GM19438 (cell line): ENCODE results near the gene SMOC1.

Experiments
- ATAC-seq: cut with Tn5 transposase; IDR thresholded peaks from one replicate; pipeline ENCODE4 v1.9.1; 2021; ENCODE audit warnings: low read depth; ENCODE audit not compliant: unreplicated experiment

The SMOC1 gene, protein sequence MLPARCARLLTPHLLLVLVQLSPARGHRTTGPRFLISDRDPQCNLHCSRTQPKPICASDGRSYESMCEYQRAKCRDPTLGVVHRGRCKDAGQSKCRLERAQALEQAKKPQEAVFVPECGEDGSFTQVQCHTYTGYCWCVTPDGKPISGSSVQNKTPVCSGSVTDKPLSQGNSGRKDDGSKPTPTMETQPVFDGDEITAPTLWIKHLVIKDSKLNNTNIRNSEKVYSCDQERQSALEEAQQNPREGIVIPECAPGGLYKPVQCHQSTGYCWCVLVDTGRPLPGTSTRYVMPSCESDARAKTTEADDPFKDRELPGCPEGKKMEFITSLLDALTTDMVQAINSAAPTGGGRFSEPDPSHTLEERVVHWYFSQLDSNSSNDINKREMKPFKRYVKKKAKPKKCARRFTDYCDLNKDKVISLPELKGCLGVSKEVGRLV

DNA sequence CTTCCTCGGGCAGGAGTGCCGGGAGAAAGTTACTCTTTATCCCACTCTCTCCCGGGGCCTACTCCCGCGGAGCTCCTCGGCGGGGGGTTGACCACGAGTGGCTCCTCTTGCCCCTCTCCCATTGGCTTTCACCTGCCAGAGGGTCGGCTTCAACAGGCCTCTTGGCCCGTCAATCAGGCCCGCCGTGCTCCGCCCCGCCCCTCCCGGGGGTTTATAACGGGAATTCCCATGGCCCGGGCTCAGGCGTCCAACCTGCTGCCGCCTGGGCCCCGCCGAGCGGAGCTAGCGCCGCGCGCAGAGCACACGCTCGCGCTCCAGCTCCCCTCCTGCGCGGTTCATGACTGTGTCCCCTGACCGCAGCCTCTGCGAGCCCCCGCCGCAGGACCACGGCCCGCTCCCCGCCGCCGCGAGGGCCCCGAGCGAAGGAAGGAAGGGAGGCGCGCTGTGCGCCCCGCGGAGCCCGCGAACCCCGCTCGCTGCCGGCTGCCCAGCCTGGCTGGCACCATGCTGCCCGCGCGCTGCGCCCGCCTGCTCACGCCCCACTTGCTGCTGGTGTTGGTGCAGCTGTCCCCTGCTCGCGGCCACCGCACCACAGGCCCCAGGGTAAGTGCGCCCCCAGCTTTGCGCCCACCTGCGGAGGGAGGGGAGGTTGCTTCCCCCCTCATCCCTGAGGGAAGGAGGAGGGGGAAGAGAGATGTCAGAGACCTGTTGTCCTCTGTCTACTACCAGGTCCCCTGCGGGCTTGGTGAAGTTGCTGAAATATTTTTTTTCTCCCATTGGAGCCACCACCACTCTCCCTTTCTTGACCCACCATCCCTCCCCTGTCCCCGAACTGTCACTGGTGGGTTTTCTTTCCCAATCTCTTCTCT is at the start of gene SMOC1:
TSS of gene SMOC1 (plus strand) at position 242 of the 869 bp plus-strand sequence. CDS start at position 505, 263 bp downstream.
- no peak for ATAC-seq

GRCh38 chr14:69838881-69839416 is 40.3 kb upstream of the SMOC1 start:
- no peak for ATAC-seq

- ATAC-seq = no peak
Measured at GRCh38 chr14:69839661-69840060, 39.6 kb upstream of the SMOC1 start.

GRCh38 chr14:69841656-69842055 is 37.6 kb upstream of the SMOC1 start:
- ATAC-seq = no peak

DNA sequence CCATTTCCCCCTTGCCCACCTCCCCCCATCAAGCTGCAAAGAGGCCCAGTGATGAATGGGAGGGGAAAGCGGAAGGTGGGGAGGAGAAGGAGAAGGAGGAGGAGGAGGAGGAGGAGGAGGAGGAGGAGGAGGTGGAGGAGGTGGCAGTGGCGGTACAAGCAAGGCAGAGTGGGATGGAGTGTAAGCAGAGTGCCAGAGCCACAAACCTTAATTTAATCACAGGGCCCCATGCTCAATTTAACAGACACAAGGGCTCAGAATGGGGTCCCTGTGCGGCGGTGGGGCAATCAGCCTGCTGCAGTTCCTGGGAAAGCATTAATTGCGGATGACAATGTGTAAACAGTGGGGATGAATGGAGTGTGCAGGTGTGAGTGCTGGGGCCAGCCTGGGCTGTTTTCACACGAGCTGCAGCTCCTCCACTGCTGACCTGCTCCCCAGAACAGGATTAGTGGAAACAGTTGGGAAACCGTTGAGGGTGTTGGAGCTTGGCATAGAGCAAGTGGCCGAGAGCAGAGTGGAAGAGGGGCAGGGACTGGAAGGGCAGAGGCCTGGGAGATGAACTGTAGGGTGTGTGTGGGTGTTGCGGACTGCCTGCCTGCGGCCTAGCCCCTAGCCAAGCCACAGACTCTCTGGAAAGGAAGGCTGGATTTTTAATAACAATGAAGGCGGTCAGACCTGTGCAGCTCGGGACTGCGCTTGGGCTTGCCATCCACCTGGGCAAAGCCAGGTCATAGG is 36.4 kb upstream of the SMOC1 start:
- ATAC-seq = no peak

GRCh38 chr14:69844171-69844570 is 35.0 kb upstream of the SMOC1 start:
- no peak for ATAC-seq

GRCh38 chr14:69845050-69845581 is 34.1 kb upstream of the SMOC1 start:
- ATAC-seq = no peak

GRCh38 chr14:69845787-69846186 is 33.4 kb upstream of the SMOC1 start:
- ATAC-seq = no peak

DNA sequence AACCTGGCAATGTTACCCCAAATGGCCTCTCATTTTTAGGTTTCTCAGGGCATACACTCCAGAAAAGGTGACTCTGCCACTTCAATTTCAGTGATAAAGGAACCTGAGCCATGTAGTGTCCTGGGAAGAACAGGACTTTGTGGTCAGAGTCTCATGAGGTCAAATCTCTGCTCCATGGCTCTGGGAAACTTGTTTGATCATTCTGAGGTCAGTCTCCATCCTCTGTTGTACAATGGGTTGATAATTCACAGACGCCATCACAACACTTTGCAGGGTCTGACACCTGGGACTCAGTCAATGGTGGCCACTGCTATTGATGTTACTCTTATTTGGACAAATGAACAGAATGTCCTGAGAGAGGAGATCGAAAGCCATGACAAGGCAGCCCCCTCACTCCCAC is 31.1 kb upstream of the SMOC1 start:
- no peak for ATAC-seq

DNA sequence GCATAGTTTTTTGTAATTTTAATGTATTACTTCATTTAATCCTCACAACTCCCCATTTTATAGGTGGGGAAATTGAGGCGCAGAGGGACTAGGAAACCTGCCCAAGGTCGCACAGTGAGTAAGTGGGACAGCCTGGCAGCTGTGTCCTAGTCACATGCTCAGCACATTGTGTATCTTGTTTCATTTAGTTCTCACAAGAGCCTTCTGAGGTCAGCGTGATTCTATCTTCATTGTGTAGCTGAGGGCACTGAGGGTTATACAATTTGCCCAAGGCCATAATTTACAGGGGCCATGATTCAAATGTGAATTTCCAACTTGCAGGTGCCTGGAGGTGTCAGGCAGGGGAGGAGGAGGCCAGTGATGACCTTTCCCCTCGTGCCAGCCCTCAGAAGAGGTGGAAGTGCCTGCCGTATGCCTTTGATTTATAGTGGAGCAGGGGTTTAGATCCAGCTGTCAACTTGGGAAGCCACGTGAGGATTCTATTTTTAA is 30.3 kb upstream of the SMOC1 start:
- no peak for ATAC-seq

- no peak for ATAC-seq
Measured at GRCh38 chr14:69850086-69850735, 29.0 kb upstream of the SMOC1 start.

DNA sequence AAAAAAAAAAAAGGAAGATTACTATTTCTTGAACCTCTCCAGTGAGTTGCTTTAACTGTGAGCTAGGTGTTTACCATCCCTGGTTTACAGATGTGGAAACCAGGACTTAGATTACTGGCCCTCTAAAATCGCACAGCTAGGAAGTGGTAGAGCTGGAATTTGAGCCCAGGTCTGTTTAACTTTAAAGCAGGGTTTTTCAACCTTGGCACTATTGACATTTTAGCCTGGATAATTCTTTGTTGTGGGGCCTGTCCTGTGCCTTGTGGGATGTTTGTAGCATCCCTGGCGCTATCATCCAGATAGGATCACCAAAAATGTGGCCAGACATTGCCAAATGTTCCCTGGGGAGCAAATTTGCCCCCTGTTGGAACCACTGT is 28.5 kb upstream of the SMOC1 start:
- no peak for ATAC-seq

DNA sequence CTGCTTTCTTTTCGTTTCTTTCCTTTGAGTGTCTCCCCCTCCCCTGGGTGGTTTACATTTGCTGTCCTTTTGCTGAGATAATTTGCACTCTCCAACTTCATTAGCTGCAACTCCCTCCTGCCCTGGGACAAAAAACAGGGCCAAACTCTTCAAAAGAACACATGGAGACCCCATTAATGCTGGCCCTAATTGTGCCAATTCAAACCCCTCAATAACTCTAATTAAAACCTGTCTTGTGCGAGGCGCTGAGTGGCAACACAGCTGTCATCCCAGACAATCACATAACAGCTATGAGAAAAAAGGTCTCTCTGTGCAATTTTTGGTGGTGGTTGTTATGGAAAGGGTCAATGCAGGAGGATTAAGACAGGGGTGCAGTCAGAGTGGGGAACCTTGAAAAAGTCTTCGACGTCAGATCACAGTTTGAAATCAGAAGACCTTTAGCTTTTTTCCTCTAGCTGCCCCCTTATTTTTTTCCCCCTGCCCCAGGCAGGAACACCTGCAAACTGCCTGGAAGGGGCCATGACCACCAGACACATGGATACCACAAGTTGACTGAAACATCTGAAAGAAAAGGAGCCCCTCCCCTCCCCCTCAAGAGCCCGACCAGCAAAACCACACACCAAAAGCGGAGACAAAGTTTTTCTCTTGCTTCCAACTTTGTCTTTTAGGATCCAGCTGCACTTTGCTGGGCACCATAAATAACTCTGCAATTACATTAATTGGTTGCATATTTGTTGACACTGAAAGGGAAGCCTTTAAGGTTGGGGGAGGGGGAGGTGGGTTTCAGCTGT is 26.5 kb upstream of the SMOC1 start:
- ATAC-seq = no peak

DNA sequence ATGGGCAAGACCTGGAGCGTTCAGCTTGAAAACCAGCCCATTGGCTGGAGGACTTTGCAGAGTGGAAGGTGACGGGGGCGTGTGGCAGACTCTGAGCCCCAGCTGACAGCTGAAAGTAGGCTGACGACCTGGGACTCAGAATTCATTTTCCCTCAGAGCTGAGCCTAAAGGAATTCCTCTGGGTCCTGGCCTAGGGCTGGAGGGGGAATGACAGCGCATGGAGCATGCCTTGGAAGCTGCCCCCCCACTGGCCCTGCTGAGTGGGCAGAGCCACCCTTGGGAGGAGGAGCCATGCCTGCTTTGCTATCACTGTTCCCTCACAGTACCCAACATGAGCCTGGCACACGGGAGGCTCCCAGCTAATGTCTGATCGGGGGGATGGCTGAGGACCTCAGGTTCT is 25.4 kb upstream of the SMOC1 start:
- ATAC-seq = no peak

DNA sequence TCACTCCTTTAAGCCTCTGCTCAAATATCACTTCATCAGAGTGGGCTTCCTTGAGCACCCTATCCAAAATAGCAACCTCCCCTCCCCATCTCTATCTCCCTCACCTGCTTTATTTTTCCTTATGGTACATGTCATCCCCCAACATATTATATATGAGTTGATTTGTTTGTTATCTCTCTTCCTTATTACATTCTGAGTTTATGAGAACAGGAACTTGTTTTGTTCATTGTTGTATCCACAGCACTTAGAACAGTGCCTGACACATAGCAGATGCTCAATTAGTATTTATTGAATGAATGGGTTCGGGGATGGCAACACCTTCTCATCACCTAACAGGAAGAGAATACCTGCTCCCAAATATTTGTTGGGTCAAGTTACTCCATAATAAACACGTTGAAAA is 24.6 kb upstream of the SMOC1 start:
- ATAC-seq = no peak

- no peak for ATAC-seq
Measured at GRCh38 chr14:69855180-69855832, 23.9 kb upstream of the SMOC1 start.

GRCh38 chr14:69858801-69859200 is 20.4 kb upstream of the SMOC1 start:
- no peak for ATAC-seq

- no peak for ATAC-seq
Measured at GRCh38 chr14:69859591-69859990, 19.6 kb upstream of the SMOC1 start.

- no peak for ATAC-seq
Measured at GRCh38 chr14:69860221-69860620, 19.0 kb upstream of the SMOC1 start.
